ENCODE data around the gene RAD51B.
A peak's percentile ranks its signal among the peaks of the same experiment; 100 is the strongest.

The RAD51B gene

GRCh38 chr14:68386950-68387779, 567.6 kb downstream of the RAD51B start:
- DNase-seq (ENCODE audit: low read depth in 2 of 2), result peak in 1 of 2 experiments; percentile 58

GRCh38 chr14:68389943-68390342, 570.4 kb downstream of the RAD51B start:
- no peak for DNase-seq (ENCODE audit: low read depth in 2 of 2)

- DNase-seq (ENCODE audit: low read depth in 2 of 2), result no peak
Observed at GRCh38 chr14:68390741-68391140, 571.2 kb downstream of the RAD51B start.

- no peak for DNase-seq (ENCODE audit: low read depth in 2 of 2)
Observed at GRCh38 chr14:68391311-68392014, 571.9 kb downstream of the RAD51B start.

- DNase-seq (ENCODE audit: low read depth in 2 of 2), result no peak
Observed at GRCh38 chr14:68392393-68393141, 573.0 kb downstream of the RAD51B start.

- no peak for DNase-seq (ENCODE audit: low read depth in 2 of 2)
Observed at GRCh38 chr14:68393259-68393658, 573.7 kb downstream of the RAD51B start.

GRCh38 chr14:68394118-68394763, 574.7 kb downstream of the RAD51B start:
- DNase-seq (ENCODE audit: low read depth in 2 of 2), result no peak

- no peak for DNase-seq (ENCODE audit: low read depth in 2 of 2)
Observed at GRCh38 chr14:68394764-68395143, 575.2 kb downstream of the RAD51B start.

GRCh38 chr14:68395604-68396003, 576.0 kb downstream of the RAD51B start:
- DNase-seq (ENCODE audit: low read depth in 2 of 2), result no peak

GRCh38 chr14:68396461-68396860, 576.9 kb downstream of the RAD51B start:
- DNase-seq (ENCODE audit: low read depth in 2 of 2), result no peak

GRCh38 chr14:68397371-68397811, 577.8 kb downstream of the RAD51B start:
- DNase-seq (ENCODE audit: low read depth in 2 of 2), result no peak

GRCh38 chr14:68397822-68398221, 578.2 kb downstream of the RAD51B start:
- DNase-seq (ENCODE audit: low read depth in 2 of 2), result peak; percentile 91

- no peak for DNase-seq (ENCODE audit: low read depth in 2 of 2)
Observed at GRCh38 chr14:68398370-68398769, 578.8 kb downstream of the RAD51B start.

GRCh38 chr14:68399971-68400370, 580.4 kb downstream of the RAD51B start:
- no peak for DNase-seq (ENCODE audit: low read depth in 2 of 2)

- peak; percentile 85 to 88 for DNase-seq (ENCODE audit: low read depth in 2 of 2)
Observed at GRCh38 chr14:68401317-68401716, 581.7 kb downstream of the RAD51B start.

GRCh38 chr14:68401855-68402254, 582.3 kb downstream of the RAD51B start:
- DNase-seq (ENCODE audit: low read depth in 2 of 2), result no peak

GRCh38 chr14:68402525-68403101, 583.0 kb downstream of the RAD51B start:
- DNase-seq (ENCODE audit: low read depth in 2 of 2), result no peak

GRCh38 chr14:68403191-68404145, 583.9 kb downstream of the RAD51B start:
- DNase-seq (ENCODE audit: low read depth in 2 of 2), result no peak

- DNase-seq (ENCODE audit: low read depth in 2 of 2), result no peak
Observed at GRCh38 chr14:68404146-68404527, 584.6 kb downstream of the RAD51B start.

- DNase-seq (ENCODE audit: low read depth in 2 of 2), result no peak
Observed at GRCh38 chr14:68404652-68405183, 585.1 kb downstream of the RAD51B start.
